Fibroblast of the aortic adventitia (primary cell): ENCODE results near the gene AMMECR1. TPM values are rescaled to one million over a fixed set of nuclear protein-coding genes. Genes with fewer than 3 reads are reported as not detected.

ENCODE experiments used
- DNase-seq: peaks from one replicate; pipeline ENCODE4 v3.0.0-alpha.2; 2010; ENCODE audit warnings: low read depth
- H3K4me3 ChIP-seq: 2 replicates; pipeline ENCODE4 v1.5.1; 2011; ENCODE audit warnings: low read depth, mild to moderate bottlenecking, control low read depth, low read length, moderate library complexity
- total RNA-seq: library from RNA; depleted of rRNA; stranded (reverse); fragments of >200 nt; gene quantifications from 2 replicates; pipeline ENCODE4 v1.2.3, GENCODE V29; 2012; ENCODE audit warnings: low replicate concordance
- TF ChIP-seq, protein P1 (sequence below): IDR thresholded peaks from 2 replicates; pipeline ENCODE4 v1.5.1; 2011; ENCODE audit warnings: mild to moderate bottlenecking, low read length, control low read depth, inconsistent platforms; ENCODE audit not compliant: insufficient read depth

Gene AMMECR1
- total RNA-seq, 1 donor, result 24.8 TPM

DNA sequence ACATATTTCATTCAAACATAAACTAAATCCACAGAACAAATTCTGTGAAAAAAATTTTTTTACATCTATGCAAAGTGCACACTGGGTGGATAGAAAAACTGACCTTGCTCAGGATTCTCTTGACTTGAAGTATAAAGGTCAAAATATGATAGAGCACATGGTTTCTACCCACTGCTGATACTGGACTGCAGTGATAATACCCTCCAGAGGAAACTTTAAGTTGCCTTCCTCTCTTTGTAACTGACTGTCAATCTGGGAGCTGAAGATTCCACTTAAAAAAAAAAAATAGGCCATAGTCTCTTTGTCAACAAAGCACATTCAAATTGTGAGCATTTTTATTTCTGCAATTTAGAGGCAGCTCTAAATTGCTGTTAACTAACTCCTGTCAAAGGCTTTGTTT lies 3.2 kb upstream of the AMMECR1 start:
- no peak for DNase-seq
- no peak overlapping the region for H3K4me3 ChIP-seq
- TF ChIP-seq, protein P1, sequence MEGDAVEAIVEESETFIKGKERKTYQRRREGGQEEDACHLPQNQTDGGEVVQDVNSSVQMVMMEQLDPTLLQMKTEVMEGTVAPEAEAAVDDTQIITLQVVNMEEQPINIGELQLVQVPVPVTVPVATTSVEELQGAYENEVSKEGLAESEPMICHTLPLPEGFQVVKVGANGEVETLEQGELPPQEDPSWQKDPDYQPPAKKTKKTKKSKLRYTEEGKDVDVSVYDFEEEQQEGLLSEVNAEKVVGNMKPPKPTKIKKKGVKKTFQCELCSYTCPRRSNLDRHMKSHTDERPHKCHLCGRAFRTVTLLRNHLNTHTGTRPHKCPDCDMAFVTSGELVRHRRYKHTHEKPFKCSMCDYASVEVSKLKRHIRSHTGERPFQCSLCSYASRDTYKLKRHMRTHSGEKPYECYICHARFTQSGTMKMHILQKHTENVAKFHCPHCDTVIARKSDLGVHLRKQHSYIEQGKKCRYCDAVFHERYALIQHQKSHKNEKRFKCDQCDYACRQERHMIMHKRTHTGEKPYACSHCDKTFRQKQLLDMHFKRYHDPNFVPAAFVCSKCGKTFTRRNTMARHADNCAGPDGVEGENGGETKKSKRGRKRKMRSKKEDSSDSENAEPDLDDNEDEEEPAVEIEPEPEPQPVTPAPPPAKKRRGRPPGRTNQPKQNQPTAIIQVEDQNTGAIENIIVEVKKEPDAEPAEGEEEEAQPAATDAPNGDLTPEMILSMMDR, result no peak

DNA sequence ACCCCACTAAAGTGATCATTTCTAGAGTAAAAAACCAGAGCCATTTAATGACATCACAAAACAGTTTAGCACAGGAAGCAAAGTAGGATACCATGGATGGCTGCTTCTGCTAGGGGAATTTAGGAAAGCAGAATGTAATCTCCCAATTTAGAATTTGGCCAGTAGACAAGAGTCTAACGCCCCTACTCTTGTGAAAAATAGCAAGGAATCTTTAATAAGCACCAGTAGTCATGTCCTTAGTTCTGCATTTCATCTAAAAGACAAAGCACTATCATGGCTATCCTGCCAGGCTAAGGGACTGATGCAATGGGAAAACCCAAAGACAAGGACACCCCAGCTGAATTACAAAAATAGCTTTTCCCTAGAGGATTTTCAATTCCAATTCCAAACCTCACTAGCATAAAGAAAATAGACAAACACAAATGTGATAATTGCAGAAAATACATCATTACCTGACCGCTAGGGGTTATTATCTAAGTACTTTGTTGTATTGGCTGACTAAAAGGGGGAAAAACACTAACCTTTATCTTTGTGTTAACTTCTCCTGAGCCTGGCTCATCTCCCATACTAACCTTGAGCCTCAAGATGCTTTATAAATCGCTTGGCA lies 2.6 kb upstream of the AMMECR1 start:
- DNase-seq, result no peak
- H3K4me3 ChIP-seq, result no peak overlapping the region
- TF ChIP-seq, protein P1, result no peak

DNA sequence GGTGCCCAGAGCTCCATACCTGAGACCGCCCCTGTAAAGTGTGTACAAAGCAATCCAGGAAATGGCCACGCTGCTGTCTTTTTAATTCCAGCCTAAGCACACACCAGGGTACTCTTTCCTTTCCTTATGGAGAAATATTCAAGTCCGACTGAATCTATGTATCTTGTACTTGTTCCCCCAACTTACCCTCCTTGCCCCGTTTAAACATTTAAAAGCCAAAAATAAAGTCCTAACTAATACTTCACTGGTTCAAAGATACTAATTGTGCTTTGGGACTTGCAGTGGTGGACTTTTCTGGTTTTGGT lies 731 bp upstream of the AMMECR1 start:
- peak overlapping the region; percentile 70 for H3K4me3 ChIP-seq
- TF ChIP-seq, protein P1, result no peak
- DNase-seq, result peak; percentile 6

DNA sequence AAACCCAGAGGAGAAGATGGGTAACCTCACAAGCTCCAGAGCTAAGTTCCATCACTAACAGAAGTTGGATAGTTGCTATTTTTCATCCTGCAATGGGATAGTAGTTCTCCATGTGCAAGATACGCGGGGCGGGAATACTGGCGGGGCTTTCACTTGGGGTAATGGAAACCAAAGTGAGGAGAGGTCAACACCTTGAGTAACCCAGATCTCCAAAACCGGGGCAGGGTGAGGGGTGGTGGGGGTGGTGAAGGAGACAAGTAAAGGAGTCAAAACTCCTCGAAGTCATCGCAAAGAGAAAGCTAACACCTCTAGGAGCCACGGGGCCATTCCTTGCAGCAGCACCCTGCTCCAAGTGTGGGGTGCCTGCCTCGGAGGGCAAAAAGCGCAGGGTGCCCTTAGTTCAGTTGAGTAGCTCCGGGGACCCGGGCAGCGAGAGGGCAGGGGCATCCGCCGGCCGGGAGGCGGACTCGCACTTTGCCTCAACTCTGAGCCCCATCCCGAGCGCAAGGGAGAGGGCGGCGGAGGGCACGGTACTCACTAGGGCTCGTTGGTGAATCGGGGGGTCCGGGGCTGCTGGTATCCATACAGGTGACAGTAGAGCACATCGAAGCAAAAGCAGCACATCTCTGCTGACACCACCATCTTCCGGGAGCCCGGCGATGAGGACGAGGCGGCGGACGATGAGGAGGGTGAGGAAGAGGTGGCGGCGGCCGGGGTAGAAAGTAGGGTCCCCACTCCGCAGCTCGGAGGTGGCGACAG lies 645 bp downstream of the AMMECR1 start:
- no peak for DNase-seq
- H3K4me3 ChIP-seq, result peak overlapping the region; percentile 77
- TF ChIP-seq, protein P1, result no peak

DNA sequence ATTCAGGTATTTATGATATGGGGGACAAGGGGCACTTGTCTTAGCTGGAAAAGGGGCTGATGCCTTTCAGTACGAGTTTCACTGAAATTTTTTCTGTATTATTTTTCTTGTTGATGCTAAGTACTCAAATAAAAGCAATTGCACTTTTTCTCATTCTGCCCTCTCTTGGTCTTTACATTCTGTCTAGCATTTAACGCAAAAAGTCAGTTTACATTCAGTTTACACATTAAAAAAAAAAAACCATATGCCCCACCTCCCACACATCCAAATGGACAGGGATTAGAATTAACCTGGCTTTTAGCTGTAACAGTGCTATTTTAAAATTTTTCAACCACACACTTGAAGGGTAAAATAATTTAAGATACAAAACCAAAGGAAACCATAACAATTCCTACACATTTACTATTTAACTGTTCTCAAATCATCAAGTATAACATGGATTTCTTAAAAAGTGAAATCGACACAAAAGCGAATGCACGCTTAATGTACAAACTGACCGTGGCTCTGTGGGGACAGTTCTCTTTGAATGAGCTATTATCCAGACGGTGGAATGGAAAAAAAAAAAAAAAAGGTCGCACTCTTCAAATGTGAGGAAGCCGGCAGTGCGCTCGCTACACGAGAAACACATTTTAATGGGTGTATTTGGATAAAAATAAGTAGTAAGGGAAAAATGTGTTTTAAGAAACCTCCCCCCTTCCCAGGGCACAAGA lies 1.4 kb downstream of the AMMECR1 start:
- peak overlapping the region; percentile 77 for H3K4me3 ChIP-seq
- DNase-seq, result no peak
- TF ChIP-seq, protein P1, result no peak

DNA sequence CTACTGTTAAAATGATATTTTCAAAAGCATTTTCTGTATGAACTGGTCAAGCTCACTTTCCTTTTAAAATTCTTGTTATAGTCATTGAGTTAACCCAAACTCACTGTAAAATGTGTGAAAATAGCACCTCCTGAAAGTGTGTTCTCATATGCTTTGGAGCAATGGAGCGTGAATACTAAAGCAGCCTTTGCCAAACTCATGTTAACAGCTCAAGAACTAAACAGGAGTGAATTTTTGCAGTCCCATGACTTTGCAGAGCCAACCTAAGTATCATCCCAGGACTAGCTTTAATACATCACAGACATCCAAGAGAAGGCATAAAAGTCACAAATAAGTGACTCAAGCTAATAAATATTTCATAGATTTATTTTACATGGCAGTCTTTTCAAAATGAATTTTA lies 2.3 kb downstream of the AMMECR1 start:
- peak overlapping the region; percentile 77 for H3K4me3 ChIP-seq
- TF ChIP-seq, protein P1, result no peak
- DNase-seq, result peak; percentile 30
